Endodermal cell (in vitro differentiated cells): ENCODE measurements around the gene OSTN. TPM values are rescaled to one million over a fixed set of nuclear protein-coding genes. Genes with fewer than 3 reads are reported as not detected.

Experiments
- DNase-seq: peaks from one replicate; pipeline ENCODE4 v3.0.0-alpha.2; 2017
- H3K27ac ChIP-seq: 2 replicates; pipeline ENCODE4 v1.5.1; 2013; ENCODE audit warnings: mild to moderate bottlenecking, low read depth, low read length, moderate library complexity
- H3K27me3 ChIP-seq: 2 replicates; pipeline ENCODE4 v1.6.1; 2013; ENCODE audit warnings: mild to moderate bottlenecking, low read length, moderate library complexity; ENCODE audit not compliant: insufficient read depth, control insufficient read depth, poor library complexity, severe bottlenecking
- H3K36me3 ChIP-seq: 2 replicates; pipeline ENCODE4 v1.7.0; 2013; ENCODE audit warnings: mild to moderate bottlenecking, low read length, moderate library complexity; ENCODE audit not compliant: control insufficient read depth, insufficient read depth
- H3K4me1 ChIP-seq: one replicate; pipeline ENCODE4 v1.7.0; 2013; ENCODE audit warnings: low read length; ENCODE audit not compliant: control insufficient read depth, insufficient read depth
- H3K4me3 ChIP-seq: 2 replicates; pipeline ENCODE4 v1.5.1; 2013; ENCODE audit warnings: mild to moderate bottlenecking, low read length, moderate library complexity
- H3K9ac ChIP-seq: 2 replicates; pipeline ENCODE4 v1.6.1; 2013; ENCODE audit warnings: mild to moderate bottlenecking, low read length, moderate library complexity; ENCODE audit not compliant: poor library complexity, severe bottlenecking; ENCODE audit errors: extremely low read depth
- H3K9me3 ChIP-seq: 2 replicates; pipeline ENCODE4 v1.6.1; 2013; ENCODE audit warnings: mild to moderate bottlenecking, low read length, moderate library complexity; ENCODE audit not compliant: control insufficient read depth
- H3K27ac Mint-ChIP-seq: 2 replicates; pipeline ENCODE4 v1.8.0; 2020; ENCODE audit warnings: mixed read lengths
- H3K27me3 Mint-ChIP-seq: 2 replicates; pipeline ENCODE4 v1.8.0; 2021; ENCODE audit warnings: mild to moderate bottlenecking, mixed read lengths; ENCODE audit not compliant: insufficient read depth
- H3K36me3 Mint-ChIP-seq: 2 replicates; pipeline ENCODE4 v1.8.0; 2020; ENCODE audit warnings: low read depth, mixed read lengths
- H3K4me1 Mint-ChIP-seq: 2 replicates; pipeline ENCODE4 v1.8.0; 2020; ENCODE audit warnings: mixed read lengths
- H3K4me3 Mint-ChIP-seq: 2 replicates; pipeline ENCODE4 v1.8.0; 2020; ENCODE audit warnings: mild to moderate bottlenecking, moderate library complexity, mixed read lengths
- H3K9me3 Mint-ChIP-seq: 2 replicates; pipeline ENCODE4 v1.8.0; 2020; ENCODE audit warnings: mild to moderate bottlenecking, mixed read lengths
- WGBS, 2 experiments: methylation state at CpG; one replicate each; pipeline versions ENCODE4 v1.1.5 to v1.1.7; 2013; ENCODE audit warnings: missing lambda C conversion rate in 2 of 2, mixed read lengths in 1 of 2; ENCODE audit not compliant: insufficient coverage in 1 of 2, insufficient read length in 1 of 2; 5-methylcytosine and 5-hydroxymethylcytosine counted together
- total RNA-seq, 2 donors: library from RNA; stranded (reverse); fragmentation: NEBNext Ultra II Directional in 1 of 2; extraction: Animal tissue kit (Norgen Biotek cat#: 25700) in 1 of 2; gene quantifications; 2 replicates in 1 of 2; 3 replicates in 1 of 2; pipeline ENCODE4 v1.2.1, GENCODE V29; 2021
- TF ChIP-seq, protein P1 (sequence below): fragments of 200-600 bp; sonication (generic); conservative IDR thresholded peaks from 2 replicates; pipeline ENCODE4 v1.5.0; 2021; ENCODE audit warnings: antibody characterized with exemption, mild to moderate bottlenecking

The OSTN gene
- total RNA-seq, 2 donors from 2014 or later: not detected

GRCh38 chr3:191301017-191301416, 102.0 kb downstream of the OSTN start:
- no peaks in the 10 kb centered on the region for H3K9me3 ChIP-seq
- TF ChIP-seq, protein P1, sequence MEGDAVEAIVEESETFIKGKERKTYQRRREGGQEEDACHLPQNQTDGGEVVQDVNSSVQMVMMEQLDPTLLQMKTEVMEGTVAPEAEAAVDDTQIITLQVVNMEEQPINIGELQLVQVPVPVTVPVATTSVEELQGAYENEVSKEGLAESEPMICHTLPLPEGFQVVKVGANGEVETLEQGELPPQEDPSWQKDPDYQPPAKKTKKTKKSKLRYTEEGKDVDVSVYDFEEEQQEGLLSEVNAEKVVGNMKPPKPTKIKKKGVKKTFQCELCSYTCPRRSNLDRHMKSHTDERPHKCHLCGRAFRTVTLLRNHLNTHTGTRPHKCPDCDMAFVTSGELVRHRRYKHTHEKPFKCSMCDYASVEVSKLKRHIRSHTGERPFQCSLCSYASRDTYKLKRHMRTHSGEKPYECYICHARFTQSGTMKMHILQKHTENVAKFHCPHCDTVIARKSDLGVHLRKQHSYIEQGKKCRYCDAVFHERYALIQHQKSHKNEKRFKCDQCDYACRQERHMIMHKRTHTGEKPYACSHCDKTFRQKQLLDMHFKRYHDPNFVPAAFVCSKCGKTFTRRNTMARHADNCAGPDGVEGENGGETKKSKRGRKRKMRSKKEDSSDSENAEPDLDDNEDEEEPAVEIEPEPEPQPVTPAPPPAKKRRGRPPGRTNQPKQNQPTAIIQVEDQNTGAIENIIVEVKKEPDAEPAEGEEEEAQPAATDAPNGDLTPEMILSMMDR: no peak
- WGBS, 2 experiments: 86% methylated on average over 1 of the region's 1 CpG; no CpG with 5 or more reads in 1 of the 2 experiments
- no peaks in the 10 kb centered on the region for H3K4me1 ChIP-seq
- Mint-ChIP-seq H3K36me3 (no peaks in the 10 kb centered on the region), H3K9me3 (no peaks in the 10 kb centered on the region), H3K27me3 (no peaks in the 10 kb centered on the region), H3K4me3 (no peak overlapping the region), H3K27ac (no peak overlapping the region), H3K4me1 (peaks cover 22% of the 10 kb centered on the region)
- H3K9ac ChIP-seq: no peak overlapping the region
- H3K27me3 ChIP-seq: no peaks in the 10 kb centered on the region
- no peaks in the 10 kb centered on the region for H3K36me3 ChIP-seq
- H3K4me3 ChIP-seq: no peak overlapping the region
- DNase-seq: no peak
- H3K27ac ChIP-seq: no peak overlapping the region

GRCh38 chr3:191301782-191302411, 102.9 kb downstream of the OSTN start:
- no peak overlapping the region for H3K4me3 Mint-ChIP-seq
- TF ChIP-seq, protein P1: no peak
- Histone ChIP-seq H3K4me3 (no peak overlapping the region), H3K27ac (no peak overlapping the region), H3K9ac (no peak overlapping the region), H3K9me3 (no peaks in the 10 kb centered on the region), H3K36me3 (no peaks in the 10 kb centered on the region), H3K4me1 (no peaks in the 10 kb centered on the region), H3K27me3 (no peaks in the 10 kb centered on the region)
- H3K27ac Mint-ChIP-seq: peak overlapping the region; percentile 35
- no peaks in the 10 kb centered on the region for H3K9me3 Mint-ChIP-seq
- no peaks in the 10 kb centered on the region for H3K36me3 Mint-ChIP-seq
- no peak for DNase-seq
- peaks cover 22% of the 10 kb centered on the region for H3K4me1 Mint-ChIP-seq
- 87 to 88% methylated on average over 4 to 5 of the region's 5 CpGs for WGBS, 2 experiments
- H3K27me3 Mint-ChIP-seq: no peaks in the 10 kb centered on the region

- TF ChIP-seq, protein P1: no peak
- no peaks in the 10 kb centered on the region for H3K9me3 Mint-ChIP-seq
- H3K9me3 ChIP-seq: no peaks in the 10 kb centered on the region
- no peak overlapping the region for H3K27ac ChIP-seq
- no peak overlapping the region for H3K4me3 Mint-ChIP-seq
- H3K4me1 Mint-ChIP-seq: peaks cover 22% of the 10 kb centered on the region
- H3K36me3 Mint-ChIP-seq: no peaks in the 10 kb centered on the region
- H3K4me1 ChIP-seq: no peaks in the 10 kb centered on the region
- no peak for DNase-seq
- H3K27ac Mint-ChIP-seq: no peak overlapping the region
- WGBS, 2 experiments: 97 to 100% methylated on average over 1 to 2 of the region's 2 CpGs
- no peaks in the 10 kb centered on the region for H3K27me3 Mint-ChIP-seq
- no peaks in the 10 kb centered on the region for H3K27me3 ChIP-seq
- no peak overlapping the region for H3K9ac ChIP-seq
- no peak overlapping the region for H3K4me3 ChIP-seq
- H3K36me3 ChIP-seq: no peaks in the 10 kb centered on the region
Observed at GRCh38 chr3:191302451-191302850, 103.4 kb downstream of the OSTN start.
